ENCODE data around the gene SLC12A8. TPM values are rescaled to one million over a fixed set of nuclear protein-coding genes. Genes with fewer than 3 reads are reported as not detected.

The SLC12A8 gene
- total and polyA plus RNA-seq, 10 of the 15 experiments (the other 5 are each of a cell fraction or from before 2014, with no cell fraction given): 2.5 to 71.6 (median 50.1) TPM

DNA sequence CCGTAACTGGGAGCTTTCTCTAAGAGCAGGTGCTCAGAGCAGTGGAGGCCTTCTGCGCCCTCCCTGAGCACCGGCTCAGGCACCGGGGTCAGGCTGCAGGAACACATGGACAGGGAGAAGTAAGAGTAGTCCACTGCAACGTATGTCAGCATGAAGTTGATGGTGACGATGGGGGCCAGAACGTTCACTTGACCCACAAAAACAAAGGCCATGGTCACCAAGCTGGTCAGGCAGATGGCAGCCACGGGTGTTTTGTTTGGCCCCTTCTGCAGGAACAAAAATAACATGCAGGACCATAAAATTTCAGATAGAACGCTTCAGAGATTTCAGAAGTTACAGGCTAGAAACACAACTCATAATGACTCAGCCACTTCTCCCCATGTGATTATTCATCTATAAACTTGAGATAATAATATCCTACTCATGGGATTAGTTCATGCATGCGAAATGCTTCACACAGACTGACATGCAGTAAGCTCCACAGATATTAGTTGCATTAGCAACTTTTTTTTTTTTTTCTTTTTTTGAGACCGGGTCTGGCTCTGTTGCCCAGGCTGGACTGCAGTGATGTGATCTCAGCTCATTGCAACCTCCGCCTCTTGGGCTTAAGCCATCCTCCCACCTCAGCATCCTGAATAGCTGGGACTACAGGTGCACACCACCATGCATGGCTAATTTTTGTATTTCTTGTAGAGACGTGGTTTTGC is 104.5 kb downstream of the SLC12A8 start (continued):
- TF ChIP-seq SUZ12 (IDR thresholded peaks at IDR 0.05; ENCODE audit: unreplicated experiment) (no peak), TCF12 (IDR thresholded peaks at IDR 0.05; ENCODE audit: low read depth, low read length) (peak; percentile 25; the same call in 1 of the 2 replicates), JUNB (IDR thresholded peaks at IDR 0.05) (peak; percentile 94), EP300 (IDR thresholded peaks at IDR 0.05; ENCODE audit: borderline replicate concordance in 1 of 2, control insufficient read depth in 1 of 2, low read depth in 2 of 2, low read length in 2 of 2) (peak; percentile 8 to 65; a peak in 1 of 4 replicates), STAT3 (IDR thresholded peaks at IDR 0.05; ENCODE audit: low read depth, low read length) (0 out of 2 replicates have a peak, but pooled peaks have one; percentile 11), ZNF24 (IDR thresholded peaks at IDR 0.05) (no peak), RCOR1 (conservative IDR thresholded peaks at IDR 0.05; ENCODE audit: low read depth, low read length) (no peak), ATF7 (IDR thresholded peaks at IDR 0.05; ENCODE audit: low read depth) (peak; percentile 55; the same call in 1 of the 2 replicates), JUND (IDR thresholded peaks at IDR 0.05; ENCODE audit: low read depth, low read length) (no peak), TARDBP (IDR thresholded peaks at IDR 0.05; ENCODE audit: borderline replicate concordance) (0 out of 2 replicates have a peak, but pooled peaks have one; percentile 41), HDGF (IDR thresholded peaks at IDR 0.05) (no peak), ZNF217 (IDR thresholded peaks at IDR 0.05) (peak; percentile 66; the same call in 1 of the 2 replicates), HDAC2 (IDR thresholded peaks at IDR 0.05) (no peak)
- TF ChIP-seq, protein P1, sequence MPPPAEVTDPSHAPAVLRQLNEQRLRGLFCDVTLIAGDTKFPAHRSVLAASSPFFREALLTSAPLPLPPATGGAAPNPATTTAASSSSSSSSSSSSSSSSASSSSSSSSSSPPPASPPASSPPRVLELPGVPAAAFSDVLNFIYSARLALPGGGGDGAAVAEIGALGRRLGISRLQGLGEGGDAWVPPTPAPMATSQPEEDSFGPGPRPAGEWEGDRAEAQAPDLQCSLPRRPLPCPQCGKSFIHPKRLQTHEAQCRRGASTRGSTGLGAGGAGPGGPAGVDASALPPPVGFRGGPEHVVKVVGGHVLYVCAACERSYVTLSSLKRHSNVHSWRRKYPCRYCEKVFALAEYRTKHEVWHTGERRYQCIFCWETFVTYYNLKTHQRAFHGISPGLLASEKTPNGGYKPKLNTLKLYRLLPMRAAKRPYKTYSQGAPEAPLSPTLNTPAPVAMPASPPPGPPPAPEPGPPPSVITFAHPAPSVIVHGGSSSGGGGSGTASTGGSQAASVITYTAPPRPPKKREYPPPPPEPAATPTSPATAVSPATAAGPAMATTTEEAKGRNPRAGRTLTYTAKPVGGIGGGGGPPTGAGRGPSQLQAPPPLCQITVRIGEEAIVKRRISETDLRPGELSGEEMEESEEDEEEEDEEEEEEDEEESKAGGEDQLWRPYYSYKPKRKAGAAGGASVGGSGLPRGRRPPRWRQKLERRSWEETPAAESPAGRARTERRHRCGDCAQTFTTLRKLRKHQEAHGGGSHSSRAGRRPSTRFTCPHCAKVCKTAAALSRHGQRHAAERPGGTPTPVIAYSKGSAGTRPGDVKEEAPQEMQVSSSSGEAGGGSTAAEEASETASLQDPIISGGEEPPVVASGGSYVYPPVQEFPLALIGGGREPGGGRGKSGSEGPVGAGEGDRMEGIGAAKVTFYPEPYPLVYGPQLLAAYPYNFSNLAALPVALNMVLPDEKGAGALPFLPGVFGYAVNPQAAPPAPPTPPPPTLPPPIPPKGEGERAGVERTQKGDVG (CRISPR knock-in tag; IDR thresholded peaks at IDR 0.05): no peak
- TF ChIP-seq, protein P2, sequence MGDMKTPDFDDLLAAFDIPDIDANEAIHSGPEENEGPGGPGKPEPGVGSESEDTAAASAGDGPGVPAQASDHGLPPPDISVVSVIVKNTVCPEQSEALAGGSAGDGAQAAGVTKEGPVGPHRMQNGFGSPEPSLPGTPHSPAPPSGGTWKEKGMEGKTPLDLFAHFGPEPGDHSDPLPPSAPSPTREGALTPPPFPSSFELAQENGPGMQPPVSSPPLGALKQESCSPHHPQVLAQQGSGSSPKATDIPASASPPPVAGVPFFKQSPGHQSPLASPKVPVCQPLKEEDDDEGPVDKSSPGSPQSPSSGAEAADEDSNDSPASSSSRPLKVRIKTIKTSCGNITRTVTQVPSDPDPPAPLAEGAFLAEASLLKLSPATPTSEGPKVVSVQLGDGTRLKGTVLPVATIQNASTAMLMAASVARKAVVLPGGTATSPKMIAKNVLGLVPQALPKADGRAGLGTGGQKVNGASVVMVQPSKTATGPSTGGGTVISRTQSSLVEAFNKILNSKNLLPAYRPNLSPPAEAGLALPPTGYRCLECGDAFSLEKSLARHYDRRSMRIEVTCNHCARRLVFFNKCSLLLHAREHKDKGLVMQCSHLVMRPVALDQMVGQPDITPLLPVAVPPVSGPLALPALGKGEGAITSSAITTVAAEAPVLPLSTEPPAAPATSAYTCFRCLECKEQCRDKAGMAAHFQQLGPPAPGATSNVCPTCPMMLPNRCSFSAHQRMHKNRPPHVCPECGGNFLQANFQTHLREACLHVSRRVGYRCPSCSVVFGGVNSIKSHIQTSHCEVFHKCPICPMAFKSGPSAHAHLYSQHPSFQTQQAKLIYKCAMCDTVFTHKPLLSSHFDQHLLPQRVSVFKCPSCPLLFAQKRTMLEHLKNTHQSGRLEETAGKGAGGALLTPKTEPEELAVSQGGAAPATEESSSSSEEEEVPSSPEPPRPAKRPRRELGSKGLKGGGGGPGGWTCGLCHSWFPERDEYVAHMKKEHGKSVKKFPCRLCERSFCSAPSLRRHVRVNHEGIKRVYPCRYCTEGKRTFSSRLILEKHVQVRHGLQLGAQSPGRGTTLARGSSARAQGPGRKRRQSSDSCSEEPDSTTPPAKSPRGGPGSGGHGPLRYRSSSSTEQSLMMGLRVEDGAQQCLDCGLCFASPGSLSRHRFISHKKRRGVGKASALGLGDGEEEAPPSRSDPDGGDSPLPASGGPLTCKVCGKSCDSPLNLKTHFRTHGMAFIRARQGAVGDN (IDR thresholded peaks at IDR 0.05): no peak; the same call in 1 of the 2 replicates
- TF ChIP-seq, protein P3, sequence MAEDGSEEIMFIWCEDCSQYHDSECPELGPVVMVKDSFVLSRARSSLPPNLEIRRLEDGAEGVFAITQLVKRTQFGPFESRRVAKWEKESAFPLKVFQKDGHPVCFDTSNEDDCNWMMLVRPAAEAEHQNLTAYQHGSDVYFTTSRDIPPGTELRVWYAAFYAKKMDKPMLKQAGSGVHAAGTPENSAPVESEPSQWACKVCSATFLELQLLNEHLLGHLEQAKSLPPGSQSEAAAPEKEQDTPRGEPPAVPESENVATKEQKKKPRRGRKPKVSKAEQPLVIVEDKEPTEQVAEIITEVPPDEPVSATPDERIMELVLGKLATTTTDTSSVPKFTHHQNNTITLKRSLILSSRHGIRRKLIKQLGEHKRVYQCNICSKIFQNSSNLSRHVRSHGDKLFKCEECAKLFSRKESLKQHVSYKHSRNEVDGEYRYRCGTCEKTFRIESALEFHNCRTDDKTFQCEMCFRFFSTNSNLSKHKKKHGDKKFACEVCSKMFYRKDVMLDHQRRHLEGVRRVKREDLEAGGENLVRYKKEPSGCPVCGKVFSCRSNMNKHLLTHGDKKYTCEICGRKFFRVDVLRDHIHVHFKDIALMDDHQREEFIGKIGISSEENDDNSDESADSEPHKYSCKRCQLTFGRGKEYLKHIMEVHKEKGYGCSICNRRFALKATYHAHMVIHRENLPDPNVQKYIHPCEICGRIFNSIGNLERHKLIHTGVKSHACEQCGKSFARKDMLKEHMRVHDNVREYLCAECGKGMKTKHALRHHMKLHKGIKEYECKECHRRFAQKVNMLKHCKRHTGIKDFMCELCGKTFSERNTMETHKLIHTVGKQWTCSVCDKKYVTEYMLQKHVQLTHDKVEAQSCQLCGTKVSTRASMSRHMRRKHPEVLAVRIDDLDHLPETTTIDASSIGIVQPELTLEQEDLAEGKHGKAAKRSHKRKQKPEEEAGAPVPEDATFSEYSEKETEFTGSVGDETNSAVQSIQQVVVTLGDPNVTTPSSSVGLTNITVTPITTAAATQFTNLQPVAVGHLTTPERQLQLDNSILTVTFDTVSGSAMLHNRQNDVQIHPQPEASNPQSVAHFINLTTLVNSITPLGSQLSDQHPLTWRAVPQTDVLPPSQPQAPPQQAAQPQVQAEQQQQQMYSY (CRISPR knock-in tag; IDR thresholded peaks at IDR 0.05): no peak
- TF ChIP-seq, protein P4, sequence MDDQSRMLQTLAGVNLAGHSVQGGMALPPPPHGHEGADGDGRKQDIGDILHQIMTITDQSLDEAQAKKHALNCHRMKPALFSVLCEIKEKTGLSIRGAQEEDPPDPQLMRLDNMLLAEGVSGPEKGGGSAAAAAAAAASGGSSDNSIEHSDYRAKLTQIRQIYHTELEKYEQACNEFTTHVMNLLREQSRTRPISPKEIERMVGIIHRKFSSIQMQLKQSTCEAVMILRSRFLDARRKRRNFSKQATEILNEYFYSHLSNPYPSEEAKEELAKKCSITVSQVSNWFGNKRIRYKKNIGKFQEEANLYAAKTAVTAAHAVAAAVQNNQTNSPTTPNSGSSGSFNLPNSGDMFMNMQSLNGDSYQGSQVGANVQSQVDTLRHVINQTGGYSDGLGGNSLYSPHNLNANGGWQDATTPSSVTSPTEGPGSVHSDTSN (IDR thresholded peaks at IDR 0.05; ENCODE audit: insufficient replicate concordance, low read depth, low read length): no peak
